ENCODE results near the gene DHRS4L2.
"Not testable (repeated sequence)": the region's sequence is repeated elsewhere in the genome, so short reads cannot be mapped to it uniquely, and the experiment has no call there.

GRCh38 chr14:23957913-23958569 lies 30.7 kb upstream of the DHRS4L2 start:
- TF ChIP-seq EZH2 (IDR thresholded peaks at IDR 0.05; ENCODE audit: borderline replicate concordance, low read depth, low read length, severe bottlenecking); POLR2AphosphoS5 (IDR thresholded peaks at IDR 0.05; ENCODE audit: insufficient read depth, low read depth, low read length); CTCF (IDR thresholded peaks at IDR 0.05; ENCODE audit: extremely low read depth in 1 of 2, insufficient read depth in 1 of 2, low read depth in 1 of 2, low read length in 2 of 2); POLR2A (IDR thresholded peaks at IDR 0.05; ENCODE audit: low read depth, low read length); FOS (IDR thresholded peaks at IDR 0.05; ENCODE audit: borderline replicate concordance, insufficient read depth, low read length): not testable (repeated sequence)
